Mesendoderm (in vitro differentiated cells): ENCODE data around the gene MAP3K8.
A peak's percentile ranks its signal among the peaks of the same experiment; 100 is the strongest.

Experiments
- DNase-seq: peaks from one replicate; pipeline ENCODE4 v3.0.0; 2013
- H2AK5ac ChIP-seq: 2 replicates; pipeline ENCODE4 v1.6.1; 2013; ENCODE audit warnings: low read length, inconsistent platforms
- H2BK120ac ChIP-seq: 2 replicates; pipeline ENCODE4 v1.6.1; 2013; ENCODE audit warnings: low read depth, mild to moderate bottlenecking, low read length, moderate library complexity, mixed read lengths
- H2BK15ac ChIP-seq: replicated peaks from 2 replicates; pipeline ENCODE4 v1.6.1; 2013; ENCODE audit warnings: low read depth, mild to moderate bottlenecking, moderate library complexity
- H2BK5ac ChIP-seq: 2 replicates; pipeline ENCODE4 v1.6.1; 2013; ENCODE audit warnings: low read length, inconsistent platforms
- H3K18ac ChIP-seq: 2 replicates; pipeline ENCODE4 v1.6.1; 2013; ENCODE audit warnings: mild to moderate bottlenecking, low read length, mixed read lengths
- H3K23ac ChIP-seq: one replicate; pipeline ENCODE4 v1.6.1; 2013; ENCODE audit warnings: low read length
- H3K27ac ChIP-seq: 2 replicates; pipeline ENCODE4 v1.5.1; 2013; ENCODE audit warnings: low read depth, mild to moderate bottlenecking, inconsistent platforms, low read length, moderate library complexity
- H3K27me3 ChIP-seq: 2 replicates; pipeline ENCODE4 v1.6.1; 2013; ENCODE audit warnings: low read length, control low read depth, mild to moderate bottlenecking, inconsistent platforms; ENCODE audit not compliant: insufficient read depth, poor library complexity
- H3K36me3 ChIP-seq: 2 replicates; pipeline ENCODE4 v1.6.1; 2013; ENCODE audit warnings: low read length, inconsistent platforms; ENCODE audit not compliant: control insufficient read depth, insufficient read depth
- H3K4ac ChIP-seq: one replicate; pipeline ENCODE4 v1.6.1; 2013; ENCODE audit warnings: low read depth, mild to moderate bottlenecking, low read length, moderate library complexity
- H3K4me1 ChIP-seq: 2 replicates; pipeline ENCODE4 v1.6.1; 2013; ENCODE audit warnings: low read depth, low read length, inconsistent platforms; ENCODE audit not compliant: control insufficient read depth
- H3K4me2 ChIP-seq: 2 replicates; pipeline ENCODE4 v1.6.1; 2013; ENCODE audit warnings: low read length
- H3K4me3 ChIP-seq: 2 replicates; pipeline ENCODE4 v1.5.1; 2013; ENCODE audit warnings: mild to moderate bottlenecking, low read length
- H3K56ac ChIP-seq: one replicate; pipeline ENCODE4 v1.6.1; 2013; ENCODE audit warnings: low read length
- H3K79me1 ChIP-seq: 2 replicates; pipeline ENCODE4 v1.6.1; 2013; ENCODE audit warnings: low read length, inconsistent platforms
- H3K79me2 ChIP-seq: 2 replicates; pipeline ENCODE4 v1.6.1; 2013; ENCODE audit warnings: mild to moderate bottlenecking, low read length; ENCODE audit not compliant: control insufficient read depth, insufficient read depth
- H3K9ac ChIP-seq: 2 replicates; pipeline ENCODE4 v1.6.1; 2013; ENCODE audit warnings: low read length, inconsistent platforms
- H4K5ac ChIP-seq: one replicate; pipeline ENCODE4 v1.6.1; 2013; ENCODE audit warnings: low read length
- H4K8ac ChIP-seq: one replicate; pipeline ENCODE4 v1.6.1; 2013; ENCODE audit warnings: low read depth, mild to moderate bottlenecking, control low read depth, low read length, moderate library complexity
- WGBS: extraction: QIAGEN DNeasy Blood & Tissue Kit; methylation state at CpG from one replicate; pipeline ENCODE4 v1.1.7; 2013; ENCODE audit warnings: low lambda C conversion rate, missing lambda C conversion rate; ENCODE audit not compliant: insufficient coverage; ENCODE audit errors: extremely low coverage; 5-methylcytosine and 5-hydroxymethylcytosine counted together

MAP3K8 gene

DNA sequence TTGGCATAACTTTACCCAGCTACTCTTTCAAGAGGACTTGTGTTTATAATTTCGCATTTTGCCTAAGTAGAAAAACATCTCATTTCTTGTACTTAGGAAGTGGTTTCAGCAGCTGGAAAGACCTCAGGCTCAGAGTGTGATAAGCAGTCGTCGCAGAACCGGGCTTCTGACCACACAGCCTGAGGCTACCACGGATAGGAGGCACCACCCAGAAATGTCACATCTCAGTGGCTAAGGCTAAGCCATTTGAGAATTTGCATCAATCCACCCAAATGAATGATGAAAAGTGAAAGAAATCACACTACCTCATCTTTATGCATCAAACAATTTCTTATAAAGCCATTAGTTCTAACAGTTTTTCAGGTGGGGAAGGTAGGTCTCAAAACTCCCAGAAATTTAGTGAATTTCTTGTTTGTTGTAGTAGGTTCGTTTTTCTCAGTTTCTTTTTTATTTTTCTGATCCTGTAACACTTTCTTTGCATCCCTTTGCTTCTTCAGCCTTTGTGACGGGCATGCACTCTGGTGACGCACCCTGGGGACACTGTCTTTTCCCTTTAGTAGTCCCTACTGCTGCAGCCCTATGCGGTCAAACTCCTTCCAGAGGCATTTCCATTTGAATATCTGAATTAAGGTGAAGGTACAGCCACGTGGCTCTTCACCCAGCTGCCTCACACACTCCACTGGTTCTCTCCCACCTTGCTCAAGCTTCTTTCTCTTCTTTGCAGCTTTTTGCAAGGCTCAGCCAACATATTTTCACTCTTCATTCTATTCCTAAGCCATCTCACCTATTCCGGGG, 68.5 kb downstream of the MAP3K8 start:
- Histone ChIP-seq H3K4me2 (no peak overlapping the region), H3K4me1 (no peaks in the 10 kb centered on the region), H3K79me1 (no peaks in the 10 kb centered on the region), H3K18ac (no peak overlapping the region), H3K4ac (no peak overlapping the region), H3K23ac (no peak overlapping the region), H3K9ac (no peak overlapping the region), H3K36me3 (no peaks in the 10 kb centered on the region), H3K56ac (no peak overlapping the region), H3K79me2 (no peaks in the 10 kb centered on the region), H3K27me3 (no peaks in the 10 kb centered on the region), H4K5ac (no peak overlapping the region), H2BK120ac (no peak overlapping the region), H2AK5ac (no peak overlapping the region), H4K8ac (no peak overlapping the region), H2BK15ac (no peak overlapping the region), H3K4me3 (no peak overlapping the region), H2BK5ac (no peak overlapping the region), H3K27ac (no peak overlapping the region)
- DNase-seq: peak; percentile 48
- no CpG with 5 or more reads among the region's 11 CpGs for WGBS

DNA sequence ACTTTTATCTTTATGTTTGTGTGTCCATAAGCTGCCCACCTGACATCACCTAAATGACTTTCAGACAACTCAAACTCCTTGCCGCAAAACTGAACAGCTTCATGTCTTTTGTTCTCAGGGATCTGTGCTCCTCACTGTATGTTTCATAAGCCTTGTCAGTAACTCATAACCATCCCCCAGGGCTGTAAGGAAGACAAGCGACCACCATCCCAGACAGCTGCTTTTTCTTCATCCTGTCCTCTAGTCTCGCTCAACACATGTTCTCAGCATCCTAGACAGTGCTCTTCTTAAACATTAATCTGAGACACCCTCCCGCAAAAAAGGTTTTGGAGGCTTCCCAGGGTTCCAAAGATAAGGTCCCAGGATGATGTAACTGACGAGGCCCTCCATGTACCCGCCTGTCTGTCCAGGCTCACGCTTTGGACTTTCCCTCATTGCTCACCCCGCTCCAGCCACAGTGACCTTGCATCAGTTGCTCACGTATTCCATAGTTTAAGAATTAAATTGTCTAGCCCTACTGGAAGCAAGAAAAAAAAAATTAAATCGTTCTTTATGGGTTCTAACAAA, 69.8 kb downstream of the MAP3K8 start:
- H2AK5ac ChIP-seq: no peak overlapping the region
- H3K9ac ChIP-seq: no peak overlapping the region
- H3K18ac ChIP-seq: no peak overlapping the region
- no peak for DNase-seq
- H3K4ac ChIP-seq: no peak overlapping the region
- H3K4me1 ChIP-seq: no peaks in the 10 kb centered on the region
- no peak overlapping the region for H3K4me3 ChIP-seq
- no CpG with 5 or more reads among the region's 10 CpGs for WGBS
- H4K8ac ChIP-seq: no peak overlapping the region
- no peaks in the 10 kb centered on the region for H3K36me3 ChIP-seq
- H2BK120ac ChIP-seq: no peak overlapping the region
- H3K79me2 ChIP-seq: no peaks in the 10 kb centered on the region
- H3K27me3 ChIP-seq: no peaks in the 10 kb centered on the region
- H3K4me2 ChIP-seq: no peak overlapping the region
- H2BK5ac ChIP-seq: no peak overlapping the region
- no peak overlapping the region for H2BK15ac ChIP-seq
- no peak overlapping the region for H3K56ac ChIP-seq
- no peaks in the 10 kb centered on the region for H3K79me1 ChIP-seq
- no peak overlapping the region for H4K5ac ChIP-seq
- H3K27ac ChIP-seq: no peak overlapping the region
- H3K23ac ChIP-seq: no peak overlapping the region

DNA sequence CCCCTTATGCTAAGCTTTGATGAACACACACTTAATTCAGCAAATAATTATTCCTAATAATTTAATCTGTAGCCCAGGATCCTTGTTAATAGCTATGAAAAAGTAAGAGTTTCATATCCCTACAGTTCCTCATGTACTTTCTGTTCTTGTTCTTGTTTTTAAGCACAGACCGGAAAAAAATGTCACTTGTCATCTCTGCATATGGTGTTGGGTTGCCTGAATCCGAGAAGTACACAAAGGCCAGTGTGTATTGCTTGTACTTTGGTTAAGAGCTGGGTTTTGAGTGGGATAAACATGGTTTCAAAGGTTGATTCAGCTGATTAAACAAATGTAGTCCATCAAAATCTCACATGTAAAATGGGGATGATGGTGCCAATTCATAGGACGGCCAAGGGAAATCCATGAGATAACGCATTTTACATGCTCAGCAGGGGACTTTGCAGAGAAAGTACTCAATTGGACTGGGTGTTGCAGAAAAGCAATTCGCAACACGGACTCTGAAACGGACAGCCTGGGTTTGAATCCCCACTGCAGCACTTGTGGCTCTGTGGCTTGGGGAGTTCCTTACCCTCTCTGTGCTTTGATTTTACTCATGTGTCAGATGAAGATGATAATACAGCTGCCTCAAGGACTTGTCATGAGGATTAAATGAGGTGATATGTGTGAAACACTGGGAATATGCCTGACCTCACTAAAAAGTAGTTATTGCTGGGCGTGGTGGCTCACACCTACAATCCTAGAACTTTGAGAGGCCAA, 71.7 kb downstream of the MAP3K8 start:
- Histone ChIP-seq H2BK5ac (no peak overlapping the region), H3K79me1 (no peaks in the 10 kb centered on the region), H3K79me2 (no peaks in the 10 kb centered on the region), H3K18ac (no peak overlapping the region), H4K8ac (no peak overlapping the region), H3K56ac (no peak overlapping the region), H3K4me2 (no peak overlapping the region), H3K27me3 (no peaks in the 10 kb centered on the region), H2BK120ac (no peak overlapping the region), H3K4me1 (no peaks in the 10 kb centered on the region), H2AK5ac (no peak overlapping the region), H3K36me3 (no peaks in the 10 kb centered on the region), H3K27ac (no peak overlapping the region), H3K4me3 (no peak overlapping the region), H3K9ac (no peak overlapping the region), H3K23ac (no peak overlapping the region), H2BK15ac (no peak overlapping the region), H4K5ac (no peak overlapping the region), H3K4ac (no peak overlapping the region)
- no CpG with 5 or more reads among the region's 8 CpGs for WGBS
- no peak for DNase-seq

DNA sequence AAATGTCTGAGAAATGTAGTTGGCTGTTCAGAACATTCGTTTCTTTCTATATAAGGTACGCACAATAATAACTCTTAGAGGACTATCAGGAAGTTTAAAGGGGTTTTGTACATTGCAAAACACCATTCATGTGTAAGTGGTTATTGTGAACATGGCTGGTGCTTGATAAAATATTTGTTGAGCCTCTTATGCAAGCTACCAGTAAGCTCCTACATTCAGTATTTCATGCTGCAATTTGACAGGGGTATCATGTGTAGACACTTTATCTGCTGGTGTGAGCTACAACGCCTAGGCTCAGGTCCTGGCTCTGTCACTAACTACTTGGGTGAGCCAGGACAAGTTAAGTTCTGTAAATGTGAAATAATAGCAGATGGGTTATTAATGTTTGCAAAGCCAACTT, 75.5 kb downstream of the MAP3K8 start:
- H3K56ac ChIP-seq: no peak overlapping the region
- no peak overlapping the region for H2AK5ac ChIP-seq
- H3K36me3 ChIP-seq: no peaks in the 10 kb centered on the region
- H4K5ac ChIP-seq: no peak overlapping the region
- H4K8ac ChIP-seq: no peak overlapping the region
- no peak overlapping the region for H2BK15ac ChIP-seq
- no peak overlapping the region for H3K27ac ChIP-seq
- no peak overlapping the region for H3K4me3 ChIP-seq
- no peak overlapping the region for H3K23ac ChIP-seq
- WGBS: no CpG with 5 or more reads among the region's 3 CpGs
- H2BK5ac ChIP-seq: no peak overlapping the region
- no peak overlapping the region for H3K9ac ChIP-seq
- no peak overlapping the region for H3K4me2 ChIP-seq
- DNase-seq: no peak
- H3K27me3 ChIP-seq: no peaks in the 10 kb centered on the region
- no peak overlapping the region for H2BK120ac ChIP-seq
- H3K4me1 ChIP-seq: no peaks in the 10 kb centered on the region
- no peaks in the 10 kb centered on the region for H3K79me2 ChIP-seq
- H3K18ac ChIP-seq: no peak overlapping the region
- no peak overlapping the region for H3K4ac ChIP-seq
- no peaks in the 10 kb centered on the region for H3K79me1 ChIP-seq

DNA sequence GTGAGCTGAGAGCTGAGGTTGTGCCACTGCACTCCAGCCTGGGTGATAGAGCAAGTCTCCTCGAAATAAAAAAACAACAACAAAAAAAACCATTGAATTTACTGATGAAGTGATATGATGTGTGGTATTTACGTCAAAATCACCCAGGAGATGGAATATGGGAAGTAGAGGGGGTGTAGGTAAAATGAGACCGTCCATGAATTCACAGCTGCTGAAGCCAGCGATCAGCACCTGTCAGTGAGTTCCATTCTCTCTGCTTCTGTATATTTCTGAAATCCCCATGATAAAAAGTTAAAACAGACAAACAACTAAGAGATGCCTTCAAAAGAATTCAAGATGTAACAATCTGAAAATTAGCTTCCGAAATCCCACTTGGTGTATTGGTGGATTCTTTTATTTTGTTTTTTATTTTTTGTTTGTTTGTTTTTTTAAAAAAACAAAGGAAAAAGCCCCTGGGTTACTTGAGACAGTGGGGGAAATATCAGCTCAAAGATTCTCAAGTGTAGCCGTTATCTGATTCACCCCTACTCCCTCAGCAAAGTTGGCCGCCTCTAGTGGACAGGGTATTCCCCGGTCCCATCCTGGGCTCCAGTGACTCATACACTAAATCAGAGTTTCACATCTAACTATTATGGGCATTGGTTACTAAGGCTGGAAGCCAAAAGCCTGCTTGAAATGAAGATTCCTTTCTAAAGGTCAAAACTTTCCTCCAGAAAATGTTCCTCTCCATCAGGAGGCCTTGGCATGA, 76.4 kb downstream of the MAP3K8 start:
- Histone ChIP-seq H2BK15ac (no peak overlapping the region), H2BK120ac (no peak overlapping the region), H3K79me2 (no peaks in the 10 kb centered on the region), H3K9ac (no peak overlapping the region), H3K18ac (no peak overlapping the region), H3K36me3 (no peaks in the 10 kb centered on the region), H3K23ac (no peak overlapping the region), H2BK5ac (no peak overlapping the region), H4K5ac (no peak overlapping the region), H2AK5ac (no peak overlapping the region), H3K4me2 (no peak overlapping the region), H4K8ac (no peak overlapping the region), H3K27me3 (no peaks in the 10 kb centered on the region), H3K4me1 (no peaks in the 10 kb centered on the region), H3K4ac (no peak overlapping the region), H3K56ac (no peak overlapping the region), H3K27ac (no peak overlapping the region), H3K4me3 (no peak overlapping the region), H3K79me1 (no peaks in the 10 kb centered on the region)
- no peak for DNase-seq
- WGBS: no CpG with 5 or more reads among the region's 8 CpGs
